Thyroid gland (tissue), 4 donors: ENCODE measurements around the gene TCEAL4. TPM values are rescaled to one million over a fixed set of nuclear protein-coding genes. Genes with fewer than 3 reads are reported as not detected.

Experiments
- DNase-seq, 2 donors: peaks; one replicate each; pipeline ENCODE4 v3.0.0-alpha.2; 2019
- H3K27ac ChIP-seq, 3 donors: fragments of 200-600 bp; sonication (generic); 1 replicate in 2 of 3; 2 replicates in 1 of 3; pipeline ENCODE4 v1.5.1; 2016 to 2019; ENCODE audit warnings: mild to moderate bottlenecking in 1 of 3, moderate library complexity in 1 of 3
- H3K27me3 ChIP-seq: fragments of 200-600 bp; sonication (generic); one replicate; pipeline ENCODE4 v1.5.1; 2019
- H3K36me3 ChIP-seq, 2 donors: fragments of 200-600 bp; sonication (generic); one replicate each; pipeline ENCODE4 v1.5.1; 2016 to 2019
- H3K4me1 ChIP-seq, 2 donors: fragments of 200-600 bp; sonication (generic); one replicate each; pipeline ENCODE4 v1.5.1; 2017 to 2019
- H3K4me3 ChIP-seq, 3 donors: fragments of 200-600 bp; sonication (generic); replicated peaks in 1 of 3; 1 replicate in 2 of 3; 2 replicates in 1 of 3; pipeline ENCODE4 v1.5.1; 2016; ENCODE audit warnings: mild to moderate bottlenecking in 1 of 3
- H3K9me3 ChIP-seq: fragments of 200-600 bp; sonication (generic); one replicate; pipeline ENCODE4 v1.5.1; 2017
- POLR2A ChIP-seq, 2 donors: fragments of 450-650 bp; IDR thresholded peaks; one replicate each; pipeline ENCODE4 v1.6.1; 2017; ENCODE audit warnings: antibody characterized with exemption in 2 of 2, mild to moderate bottlenecking in 2 of 2, moderate library complexity in 1 of 2
- WGBS, 2 donors: methylation state at CpG; one replicate each; pipeline ENCODE4 v1.1.5; 2017; 5-methylcytosine and 5-hydroxymethylcytosine counted together
- intact Hi-C: fragments of 100-400 bp; cut with DNase I; formaldehyde crosslinking; loops from one replicate; pipeline ENCODE4 v1.15.1; 2023
- total RNA-seq, 4 donors: library from RNA; depleted of rRNA; stranded (reverse); fragments of >200 nt; gene quantifications; one replicate each; pipeline ENCODE4 v1.2.3, GENCODE V29; 2016
- TF ChIP-seq, protein P1 (sequence below), 6 experiments: fragments of 200-600 bp in 3 of 6; fragments of 450-650 bp in 3 of 6; sonication (generic) in 3 of 6; IDR thresholded peaks; one replicate each; pipeline ENCODE4 v1.5.1; 2016 to 2019; ENCODE audit warnings: antibody characterized with exemption in 6 of 6, mild to moderate bottlenecking in 2 of 6, inconsistent platforms in 1 of 6, moderate library complexity in 1 of 6

The TCEAL4 gene
- 10 to 100 TPM; 72.0 to 91.8 (median 79.8) TPM for total RNA-seq

- H3K36me3 ChIP-seq, result no peaks in the 10 kb centered on the region
- H3K9me3 ChIP-seq, result no peaks in the 10 kb centered on the region
- H3K27ac ChIP-seq, result peak within 1 kb of the TSS; percentile 72 to 88 (median 81)
- no peaks in the 10 kb centered on the region for H3K4me1 ChIP-seq
- no peaks in the 10 kb centered on the region for H3K27me3 ChIP-seq
- DNase-seq, result peak; percentile 72 to 75
- TF ChIP-seq, protein P1, sequence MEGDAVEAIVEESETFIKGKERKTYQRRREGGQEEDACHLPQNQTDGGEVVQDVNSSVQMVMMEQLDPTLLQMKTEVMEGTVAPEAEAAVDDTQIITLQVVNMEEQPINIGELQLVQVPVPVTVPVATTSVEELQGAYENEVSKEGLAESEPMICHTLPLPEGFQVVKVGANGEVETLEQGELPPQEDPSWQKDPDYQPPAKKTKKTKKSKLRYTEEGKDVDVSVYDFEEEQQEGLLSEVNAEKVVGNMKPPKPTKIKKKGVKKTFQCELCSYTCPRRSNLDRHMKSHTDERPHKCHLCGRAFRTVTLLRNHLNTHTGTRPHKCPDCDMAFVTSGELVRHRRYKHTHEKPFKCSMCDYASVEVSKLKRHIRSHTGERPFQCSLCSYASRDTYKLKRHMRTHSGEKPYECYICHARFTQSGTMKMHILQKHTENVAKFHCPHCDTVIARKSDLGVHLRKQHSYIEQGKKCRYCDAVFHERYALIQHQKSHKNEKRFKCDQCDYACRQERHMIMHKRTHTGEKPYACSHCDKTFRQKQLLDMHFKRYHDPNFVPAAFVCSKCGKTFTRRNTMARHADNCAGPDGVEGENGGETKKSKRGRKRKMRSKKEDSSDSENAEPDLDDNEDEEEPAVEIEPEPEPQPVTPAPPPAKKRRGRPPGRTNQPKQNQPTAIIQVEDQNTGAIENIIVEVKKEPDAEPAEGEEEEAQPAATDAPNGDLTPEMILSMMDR (IDR thresholded peaks at IDR 0.05), result no peak
- peak in 1 of 2 donors; percentile 74 for TF ChIP-seq POLR2A (IDR thresholded peaks at IDR 0.05)
- 0 to 1% methylated on average over 30 to 33 of the region's 56 CpGs for WGBS, 2 donors
- intact Hi-C loops, result no loop called here
- H3K4me3 ChIP-seq, result peak within 1 kb of the TSS in 2 of 3 donors; percentile 22 to 47
These were observed at the start of gene TCEAL4 for GRCh38 chrX:103585411-103586313. TSS of gene TCEAL4 (plus strand) at chrX:103585515. CDS start at chrX:103586676, 1,161 bp downstream.

- no peak overlapping the region for H3K27ac ChIP-seq
- no peaks in the 10 kb centered on the region for H3K9me3 ChIP-seq
- no peaks in the 10 kb centered on the region for H3K27me3 ChIP-seq
- TF ChIP-seq, protein P1 (IDR thresholded peaks at IDR 0.05), result no peak
- TF ChIP-seq POLR2A (IDR thresholded peaks at IDR 0.05), result no peak
- DNase-seq, result no peak
- intact Hi-C loops, result loop anchor here (10.0 kb wide), 1 partner anchor 139 kb away; no protein-coding TSS in a partner anchor
- no peaks in the 10 kb centered on the region for H3K36me3 ChIP-seq
- H3K4me3 ChIP-seq, result no peak overlapping the region
- no peaks in the 10 kb centered on the region for H3K4me1 ChIP-seq
These were observed 49.2 kb upstream of the TCEAL4 start for GRCh38 chrX:103536071-103536470.

DNA sequence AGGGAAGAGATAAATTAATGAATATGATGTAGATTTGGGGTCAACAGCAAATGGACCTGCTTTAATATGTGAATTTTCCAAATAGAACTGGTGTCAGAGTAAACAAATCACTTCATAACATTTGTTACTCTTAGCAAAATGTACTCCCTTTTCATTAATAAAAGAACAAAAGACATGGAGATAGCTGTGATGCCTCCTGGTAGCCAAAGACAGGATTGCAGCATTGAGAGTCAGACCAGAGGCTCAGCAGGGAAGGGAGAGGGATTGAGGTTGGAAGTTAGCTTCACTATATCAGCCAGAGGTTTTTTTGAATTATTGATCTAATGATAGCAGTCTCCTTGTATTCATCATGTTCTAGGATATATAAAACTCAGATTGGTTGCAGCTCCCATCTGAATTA is 48.6 kb upstream of the TCEAL4 start:
- H3K27ac ChIP-seq, result no peak overlapping the region
- no peaks in the 10 kb centered on the region for H3K36me3 ChIP-seq
- no peaks in the 10 kb centered on the region for H3K9me3 ChIP-seq
- TF ChIP-seq POLR2A (IDR thresholded peaks at IDR 0.05), result no peak
- TF ChIP-seq, protein P1 (IDR thresholded peaks at IDR 0.05), result no peak
- H3K4me3 ChIP-seq, result no peak overlapping the region
- intact Hi-C loops, result loop anchor here (10.0 kb wide), 1 partner anchor 138 kb away; no protein-coding TSS in a partner anchor
- H3K27me3 ChIP-seq, result no peaks in the 10 kb centered on the region
- no peaks in the 10 kb centered on the region for H3K4me1 ChIP-seq
- no peak for DNase-seq

GRCh38 chrX:103537871-103538387 is 47.4 kb upstream of the TCEAL4 start:
- no peaks in the 10 kb centered on the region for H3K4me1 ChIP-seq

More at GRCh38 chrX:103537871-103538387, 47.4 kb upstream of the TCEAL4 start:
- no peak for DNase-seq
- WGBS, 2 donors, result 94 to 98% methylated on average over 3 of the region's 3 CpGs
- Histone ChIP-seq H3K36me3 (no peaks in the 10 kb centered on the region), H3K9me3 (no peaks in the 10 kb centered on the region), H3K27me3 (no peaks in the 10 kb centered on the region), H3K27ac (no peak overlapping the region), H3K4me3 (no peak overlapping the region)
- intact Hi-C loops, result loop anchor here (10.0 kb wide), 1 partner anchor 137 kb away; no protein-coding TSS in a partner anchor
- no peak for TF ChIP-seq POLR2A (IDR thresholded peaks at IDR 0.05)
- TF ChIP-seq, protein P1 (IDR thresholded peaks at IDR 0.05), result no peak
